Fibroblast of lung (primary cell): ENCODE data around the gene GALNT17. TPM values are rescaled to one million over a fixed set of nuclear protein-coding genes. Genes with fewer than 3 reads are reported as not detected.

Experiments used
- DNase-seq, 2 donors: peaks; one replicate each; pipeline versions ENCODE4 v3.0.0 to v3.0.0-alpha.2; 2010; ENCODE audit warnings: low read depth in 2 of 2
- H2AFZ ChIP-seq: 2 replicates; pipeline ENCODE4 v1.5.1; 2012; ENCODE audit warnings: low read length, control low read depth, inconsistent platforms
- H3K27ac ChIP-seq: 2 replicates; pipeline ENCODE4 v1.5.1; 2011; ENCODE audit warnings: low read length, control low read depth; ENCODE audit not compliant: insufficient read depth
- H3K27me3 ChIP-seq: 2 replicates; pipeline ENCODE4 v1.5.1; 2011; ENCODE audit warnings: mild to moderate bottlenecking, low read length; ENCODE audit not compliant: control insufficient read depth, insufficient read depth
- H3K36me3 ChIP-seq: 2 replicates; pipeline ENCODE4 v1.5.1; 2011; ENCODE audit warnings: low read length; ENCODE audit not compliant: control insufficient read depth, insufficient read depth
- H3K4me1 ChIP-seq: 2 replicates; pipeline ENCODE4 v1.5.1; 2011; ENCODE audit warnings: low read length; ENCODE audit not compliant: control insufficient read depth, insufficient read depth; ENCODE audit errors: extremely low read depth
- H3K4me2 ChIP-seq: 2 replicates; pipeline ENCODE4 v1.5.1; 2011; ENCODE audit warnings: low read length, control low read depth; ENCODE audit not compliant: insufficient read depth; ENCODE audit errors: extremely low read depth
- H3K4me3 ChIP-seq, 4 experiments: fragments of 200-600 bp in 1 of 4; sonication (generic) in 1 of 4; replicated peaks in 1 of 4; 2 replicates each; pipeline ENCODE4 v1.5.1; 2011 to 2016; ENCODE audit warnings: low read length in 4 of 4, low read depth in 3 of 4, mild to moderate bottlenecking in 3 of 4, control low read depth in 2 of 4, inconsistent platforms in 1 of 4, mixed read lengths in 1 of 4; ENCODE audit not compliant: insufficient read depth in 1 of 4; ENCODE audit errors: control extremely low read depth in 1 of 4
- H3K79me2 ChIP-seq: 2 replicates; pipeline ENCODE4 v1.5.1; 2012; ENCODE audit warnings: mild to moderate bottlenecking, low read length, inconsistent platforms; ENCODE audit not compliant: control insufficient read depth, insufficient read depth
- H3K9ac ChIP-seq: 2 replicates; pipeline ENCODE4 v1.5.1; 2011; ENCODE audit warnings: mild to moderate bottlenecking, low read length, control low read depth; ENCODE audit not compliant: insufficient read depth
- H3K9me3 ChIP-seq: 2 replicates; pipeline ENCODE4 v1.5.1; 2012; ENCODE audit warnings: low read depth, low read length; ENCODE audit not compliant: control insufficient read depth, insufficient read depth
- H4K20me1 ChIP-seq: 2 replicates; pipeline ENCODE4 v1.5.1; 2011; ENCODE audit warnings: low read length; ENCODE audit not compliant: control insufficient read depth, insufficient read depth; ENCODE audit errors: extremely low read depth
- CTCF ChIP-seq, 2 donors: IDR thresholded peaks in 1 of 2; conservative IDR thresholded peaks in 1 of 2; 1 replicate in 1 of 2; 2 replicates in 1 of 2; pipeline ENCODE4 v1.5.1; 2011 to 2012; ENCODE audit warnings: low read length in 2 of 2, control low read depth in 1 of 2, inconsistent platforms in 1 of 2, low read depth in 1 of 2, mild to moderate bottlenecking in 1 of 2
- EZH2 ChIP-seq: IDR thresholded peaks from 2 replicates; pipeline ENCODE4 v1.5.1; 2012; ENCODE audit warnings: low read length, control low read depth, mild to moderate bottlenecking; ENCODE audit errors: missing control alignments
- polyA plus RNA-seq, 2 donors: library from polyadenylated mRNA; depleted of rRNA in 1 of 2; stranded (reverse) in 1 of 2; unstranded in 1 of 2; fragments of >200 nt; gene quantifications; 2 replicates each; pipeline ENCODE4 v1.2.1, GENCODE V29; 2011 to 2012; ENCODE audit warnings: missing spikeins in 1 of 2
- total RNA-seq: library from RNA; depleted of rRNA; stranded (reverse); fragments of >200 nt; gene quantifications from 2 replicates; pipeline ENCODE4 v1.2.1, GENCODE V29; 2014

Gene GALNT17
- total and polyA plus RNA-seq, 2 donors (not counting 1 experiment from before 2014, with no cell fraction given) = under 0.01 TPM; not detected in 1

- no peaks in the 10 kb centered on the region for H3K27me3 ChIP-seq
- no peaks in the 10 kb centered on the region for H3K4me1 ChIP-seq
- H2AFZ ChIP-seq = no peak overlapping the region
- H3K9me3 ChIP-seq = no peaks in the 10 kb centered on the region
- H3K27ac ChIP-seq = no peak overlapping the region
- H3K4me3 ChIP-seq = no peak overlapping the region
- no peak for DNase-seq
- H3K36me3 ChIP-seq = no peaks in the 10 kb centered on the region
- TF ChIP-seq CTCF (conservative IDR thresholded peaks at IDR 0.05 in 1 of 2, IDR thresholded peaks at IDR 0.05 in 1 of 2; ENCODE audit: low read depth in 1 of 2, low read length in 2 of 2) (no peak), EZH2 (no peak)
- H3K79me2 ChIP-seq = no peaks in the 10 kb centered on the region
- H3K9ac ChIP-seq = no peak overlapping the region
- H4K20me1 ChIP-seq = no peaks in the 10 kb centered on the region
- H3K4me2 ChIP-seq = no peak overlapping the region
Measured at GRCh38 chr7:71182438-71182935, 50.5 kb downstream of the GALNT17 start.

- Histone ChIP-seq H4K20me1 (no peaks in the 10 kb centered on the region), H3K79me2 (no peaks in the 10 kb centered on the region), H3K4me3 (no peak overlapping the region), H3K9ac (no peak overlapping the region), H3K4me1 (no peaks in the 10 kb centered on the region), H3K36me3 (no peaks in the 10 kb centered on the region), H3K9me3 (no peaks in the 10 kb centered on the region), H3K27me3 (no peaks in the 10 kb centered on the region), H3K27ac (no peak overlapping the region), H2AFZ (no peak overlapping the region), H3K4me2 (no peak overlapping the region)
- no peak for DNase-seq
- no peak for TF ChIP-seq EZH2
- no peak for TF ChIP-seq CTCF (conservative IDR thresholded peaks at IDR 0.05 in 1 of 2, IDR thresholded peaks at IDR 0.05 in 1 of 2; ENCODE audit: low read depth in 1 of 2, low read length in 2 of 2)
Measured at GRCh38 chr7:71184136-71184535, 52.2 kb downstream of the GALNT17 start.

- H3K79me2 ChIP-seq = no peaks in the 10 kb centered on the region
- H4K20me1 ChIP-seq = no peaks in the 10 kb centered on the region
- H3K4me3 ChIP-seq = no peak overlapping the region
- no peak overlapping the region for H3K27ac ChIP-seq
- no peak for TF ChIP-seq EZH2
- no peak for TF ChIP-seq CTCF (conservative IDR thresholded peaks at IDR 0.05 in 1 of 2, IDR thresholded peaks at IDR 0.05 in 1 of 2; ENCODE audit: low read depth in 1 of 2, low read length in 2 of 2)
- no peak overlapping the region for H3K9ac ChIP-seq
- no peaks in the 10 kb centered on the region for H3K36me3 ChIP-seq
- H3K4me1 ChIP-seq = no peaks in the 10 kb centered on the region
- H3K4me2 ChIP-seq = no peak overlapping the region
- H3K27me3 ChIP-seq = no peaks in the 10 kb centered on the region
- no peak for DNase-seq
- H3K9me3 ChIP-seq = no peaks in the 10 kb centered on the region
- no peak overlapping the region for H2AFZ ChIP-seq
Measured at GRCh38 chr7:71184609-71185008, 52.7 kb downstream of the GALNT17 start.
